DND-41 (cell line): ENCODE data around the gene TEKT3.

Experiments used
- EZH2 ChIP-seq: IDR thresholded peaks from 3 replicates; pipeline ENCODE4 v1.6.1; 2012; ENCODE audit warnings: borderline replicate concordance, low read depth, mild to moderate bottlenecking, moderate library complexity, low read length, inconsistent platforms; ENCODE audit not compliant: severe bottlenecking
- TF ChIP-seq, protein P1 (sequence below): IDR thresholded peaks from 2 replicates; pipeline ENCODE4 v1.5.1; 2012; ENCODE audit warnings: borderline replicate concordance, low read length, moderate library complexity, mild to moderate bottlenecking; ENCODE audit not compliant: poor library complexity, severe bottlenecking; ENCODE audit errors: extremely low read depth

DNA sequence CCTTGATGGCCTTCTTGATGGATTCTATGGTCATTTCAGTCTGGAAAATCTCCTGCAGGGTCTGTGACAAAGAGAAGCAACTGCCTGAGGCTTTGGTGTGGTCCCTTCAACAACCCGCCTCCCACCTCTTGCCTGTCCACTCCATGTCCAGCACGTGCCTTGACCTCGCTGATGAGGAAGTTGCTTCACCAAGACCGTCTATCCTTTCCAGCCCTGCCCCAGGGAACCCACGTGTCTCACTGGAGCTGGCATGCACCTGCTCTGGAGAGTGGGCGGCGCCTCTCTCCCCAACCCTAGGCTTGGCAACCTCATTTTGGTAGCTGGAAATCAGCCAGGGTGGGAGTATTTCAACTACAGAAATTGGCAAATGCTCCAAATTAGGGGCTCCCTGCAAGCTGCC lies 32.6 kb downstream of the TEKT3 start:
- TF ChIP-seq, protein P1, sequence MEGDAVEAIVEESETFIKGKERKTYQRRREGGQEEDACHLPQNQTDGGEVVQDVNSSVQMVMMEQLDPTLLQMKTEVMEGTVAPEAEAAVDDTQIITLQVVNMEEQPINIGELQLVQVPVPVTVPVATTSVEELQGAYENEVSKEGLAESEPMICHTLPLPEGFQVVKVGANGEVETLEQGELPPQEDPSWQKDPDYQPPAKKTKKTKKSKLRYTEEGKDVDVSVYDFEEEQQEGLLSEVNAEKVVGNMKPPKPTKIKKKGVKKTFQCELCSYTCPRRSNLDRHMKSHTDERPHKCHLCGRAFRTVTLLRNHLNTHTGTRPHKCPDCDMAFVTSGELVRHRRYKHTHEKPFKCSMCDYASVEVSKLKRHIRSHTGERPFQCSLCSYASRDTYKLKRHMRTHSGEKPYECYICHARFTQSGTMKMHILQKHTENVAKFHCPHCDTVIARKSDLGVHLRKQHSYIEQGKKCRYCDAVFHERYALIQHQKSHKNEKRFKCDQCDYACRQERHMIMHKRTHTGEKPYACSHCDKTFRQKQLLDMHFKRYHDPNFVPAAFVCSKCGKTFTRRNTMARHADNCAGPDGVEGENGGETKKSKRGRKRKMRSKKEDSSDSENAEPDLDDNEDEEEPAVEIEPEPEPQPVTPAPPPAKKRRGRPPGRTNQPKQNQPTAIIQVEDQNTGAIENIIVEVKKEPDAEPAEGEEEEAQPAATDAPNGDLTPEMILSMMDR, result no peak
- TF ChIP-seq EZH2, result no peak
